ENCODE results near the gene AIP. TPM values are rescaled to one million over a fixed set of nuclear protein-coding genes. Genes with fewer than 3 reads are reported as not detected.

Gene AIP
- total RNA-seq, 1 donor from 2014 or later: 58.8 TPM

DNA sequence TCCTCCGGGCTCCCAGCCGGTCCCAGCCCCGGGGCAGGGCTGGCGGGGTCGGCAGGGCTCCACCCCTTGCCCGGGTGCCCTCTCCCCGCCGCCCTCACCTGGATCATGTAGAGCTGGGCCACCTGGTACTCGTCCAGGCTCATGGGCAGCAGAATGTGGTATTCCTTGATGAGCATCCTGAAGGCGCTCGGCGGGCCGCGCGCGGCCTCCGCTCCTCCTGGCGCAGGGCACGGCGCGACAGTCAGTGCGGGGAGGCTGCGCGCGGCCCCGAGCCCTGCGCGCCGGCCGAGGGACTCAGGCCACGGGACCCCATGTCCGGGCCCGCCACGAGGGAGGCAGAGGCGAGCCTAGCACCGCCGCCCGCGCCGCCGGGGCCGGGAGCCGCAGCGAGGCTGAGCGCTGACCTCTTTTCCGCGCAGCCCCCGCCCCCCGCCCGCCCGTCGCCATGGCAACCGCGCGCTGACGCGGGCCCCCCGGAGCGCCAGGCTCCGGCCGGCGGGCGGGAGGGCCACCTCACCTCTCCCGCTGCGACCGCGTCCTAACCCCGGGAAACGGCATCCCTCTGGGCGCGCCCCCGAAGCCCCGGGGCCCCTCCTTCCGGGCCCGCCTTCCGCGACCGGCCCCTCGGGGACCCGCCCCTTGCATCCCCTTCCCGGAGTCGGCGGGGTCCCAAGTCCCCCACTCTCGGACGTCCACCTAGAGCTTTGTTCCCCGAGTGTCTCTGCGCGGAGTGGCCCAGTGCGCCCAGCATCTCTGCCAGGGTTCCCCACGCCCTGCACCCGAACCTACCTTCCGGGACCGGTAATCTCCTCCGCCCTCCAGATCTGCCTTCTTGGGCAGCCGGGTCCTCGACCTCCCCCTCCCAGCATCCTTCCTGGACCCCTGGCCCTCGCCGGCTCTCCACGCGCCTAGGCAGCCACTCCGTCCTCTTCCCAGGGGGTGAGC is 21.5 kb downstream of the AIP start:
- H3K36me3 Mint-ChIP-seq (ENCODE audit: low read depth): peaks cover 8% of the 10 kb centered on the region
- peaks cover 46% of the 10 kb centered on the region for H3K4me1 Mint-ChIP-seq (ENCODE audit: low read depth)
- TF ChIP-seq, protein P1, sequence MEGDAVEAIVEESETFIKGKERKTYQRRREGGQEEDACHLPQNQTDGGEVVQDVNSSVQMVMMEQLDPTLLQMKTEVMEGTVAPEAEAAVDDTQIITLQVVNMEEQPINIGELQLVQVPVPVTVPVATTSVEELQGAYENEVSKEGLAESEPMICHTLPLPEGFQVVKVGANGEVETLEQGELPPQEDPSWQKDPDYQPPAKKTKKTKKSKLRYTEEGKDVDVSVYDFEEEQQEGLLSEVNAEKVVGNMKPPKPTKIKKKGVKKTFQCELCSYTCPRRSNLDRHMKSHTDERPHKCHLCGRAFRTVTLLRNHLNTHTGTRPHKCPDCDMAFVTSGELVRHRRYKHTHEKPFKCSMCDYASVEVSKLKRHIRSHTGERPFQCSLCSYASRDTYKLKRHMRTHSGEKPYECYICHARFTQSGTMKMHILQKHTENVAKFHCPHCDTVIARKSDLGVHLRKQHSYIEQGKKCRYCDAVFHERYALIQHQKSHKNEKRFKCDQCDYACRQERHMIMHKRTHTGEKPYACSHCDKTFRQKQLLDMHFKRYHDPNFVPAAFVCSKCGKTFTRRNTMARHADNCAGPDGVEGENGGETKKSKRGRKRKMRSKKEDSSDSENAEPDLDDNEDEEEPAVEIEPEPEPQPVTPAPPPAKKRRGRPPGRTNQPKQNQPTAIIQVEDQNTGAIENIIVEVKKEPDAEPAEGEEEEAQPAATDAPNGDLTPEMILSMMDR (IDR thresholded peaks at IDR 0.05): no peak
- DNase-seq (ENCODE audit: low spot score): peak; percentile 85
- no peaks in the 10 kb centered on the region for H3K27me3 Mint-ChIP-seq (ENCODE audit: low read depth)
- H3K27ac Mint-ChIP-seq (ENCODE audit: unreplicated experiment): peak overlapping the region; percentile 57
- H3K9me3 Mint-ChIP-seq (ENCODE audit: low read depth): no peaks in the 10 kb centered on the region
- H3K4me3 Mint-ChIP-seq (ENCODE audit: unreplicated experiment): peak overlapping the region; percentile 83

DNA sequence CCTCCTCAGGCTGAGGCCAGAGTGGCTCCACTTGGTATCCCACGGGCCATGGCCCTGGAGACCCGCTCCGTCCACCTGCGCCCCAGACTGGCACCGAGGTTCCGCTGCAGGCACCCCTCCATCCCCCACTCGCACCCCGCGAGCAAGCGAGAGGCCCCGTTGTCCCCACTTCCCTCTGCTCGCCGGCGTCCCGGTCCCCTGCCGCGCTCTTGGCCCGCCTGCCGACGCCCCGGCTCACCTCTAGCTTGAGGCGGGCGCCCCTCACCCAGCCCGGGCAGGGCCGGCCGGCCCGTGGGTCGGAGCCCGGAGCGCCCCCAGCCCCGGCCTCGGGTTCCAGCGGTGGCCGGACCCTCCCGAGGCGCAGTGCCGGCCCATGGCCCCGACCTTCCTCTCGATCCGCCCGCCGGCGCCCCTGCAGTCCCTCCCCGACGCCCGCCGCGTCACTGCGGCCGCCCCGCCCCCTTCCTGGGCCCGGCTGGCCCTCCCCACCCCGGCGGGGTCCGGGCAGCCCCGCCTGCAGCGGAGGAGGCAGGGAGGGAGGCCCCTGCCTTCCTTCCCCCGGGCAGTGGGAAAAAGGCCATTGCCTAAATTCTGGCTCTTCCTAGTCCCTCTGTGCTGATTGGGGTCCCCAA is 22.2 kb downstream of the AIP start, which contains the start of gene PITPNM1:
TSS of gene PITPNM1 (minus strand) at position 414 of the 632 bp plus-strand sequence. CDS start 1,183 bp downstream, outside the sequence.
- peaks cover 46% of the 10 kb centered on the region for H3K4me1 Mint-ChIP-seq (ENCODE audit: low read depth)
- H3K36me3 Mint-ChIP-seq (ENCODE audit: low read depth): peaks cover 8% of the 10 kb centered on the region
- H3K27me3 Mint-ChIP-seq (ENCODE audit: low read depth): no peaks in the 10 kb centered on the region
- H3K4me3 Mint-ChIP-seq (ENCODE audit: unreplicated experiment): peak within 1 kb of the TSS; percentile 83
- H3K27ac Mint-ChIP-seq (ENCODE audit: unreplicated experiment): peak within 1 kb of the TSS; percentile 88
- H3K9me3 Mint-ChIP-seq (ENCODE audit: low read depth): no peaks in the 10 kb centered on the region
- TF ChIP-seq, protein P1 (IDR thresholded peaks at IDR 0.05): no peak
- DNase-seq (ENCODE audit: low spot score): no peak

DNA sequence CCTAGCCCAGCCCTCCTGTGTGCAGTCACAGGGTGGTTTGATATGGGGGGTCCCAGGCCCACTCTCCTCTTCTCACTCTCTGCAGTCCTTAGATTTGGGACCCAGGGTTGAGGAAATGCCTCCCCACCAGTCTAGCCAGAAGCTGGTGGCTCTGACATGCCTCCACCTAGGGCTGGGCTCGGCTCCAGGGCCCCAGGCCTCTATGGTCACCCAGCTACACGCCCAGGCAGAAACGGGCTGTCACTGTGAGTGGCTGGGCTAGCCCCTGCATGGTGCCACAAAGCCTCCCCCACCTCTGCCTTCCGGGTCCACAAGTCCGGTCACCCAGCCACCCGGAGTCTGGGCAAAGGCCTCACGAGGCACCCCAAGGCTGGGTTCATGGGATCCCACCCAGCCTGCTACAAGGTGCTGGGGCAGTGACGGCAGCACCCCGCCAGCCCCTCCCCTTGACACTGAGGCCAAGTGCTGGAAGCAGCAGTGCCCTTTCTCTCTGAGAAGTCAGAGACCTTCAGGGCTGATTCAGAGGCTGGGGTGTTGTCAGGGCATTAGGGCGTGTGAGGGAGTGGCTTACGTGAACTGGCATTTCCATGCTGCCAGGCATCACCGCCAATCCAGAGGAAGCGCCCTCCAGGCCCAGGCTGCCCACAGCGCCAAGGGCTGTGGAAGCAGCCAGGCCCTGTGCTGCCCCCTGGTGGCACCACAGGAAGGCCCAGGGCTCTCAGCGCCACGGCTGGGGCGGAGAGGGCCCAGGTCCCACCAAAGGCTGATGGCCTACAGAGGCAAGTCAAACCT is 23.0 kb downstream of the AIP start:
- Mint-ChIP-seq H3K27me3 (ENCODE audit: low read depth) (no peaks in the 10 kb centered on the region), H3K27ac (ENCODE audit: unreplicated experiment) (peak overlapping the region; percentile 88), H3K4me3 (ENCODE audit: unreplicated experiment) (peak overlapping the region; percentile 83), H3K9me3 (ENCODE audit: low read depth) (no peaks in the 10 kb centered on the region), H3K4me1 (ENCODE audit: low read depth) (peaks cover 46% of the 10 kb centered on the region), H3K36me3 (ENCODE audit: low read depth) (peaks cover 5% of the 10 kb centered on the region)
- no peak for DNase-seq (ENCODE audit: low spot score)
- TF ChIP-seq, protein P1 (IDR thresholded peaks at IDR 0.05): peak; percentile 96

DNA sequence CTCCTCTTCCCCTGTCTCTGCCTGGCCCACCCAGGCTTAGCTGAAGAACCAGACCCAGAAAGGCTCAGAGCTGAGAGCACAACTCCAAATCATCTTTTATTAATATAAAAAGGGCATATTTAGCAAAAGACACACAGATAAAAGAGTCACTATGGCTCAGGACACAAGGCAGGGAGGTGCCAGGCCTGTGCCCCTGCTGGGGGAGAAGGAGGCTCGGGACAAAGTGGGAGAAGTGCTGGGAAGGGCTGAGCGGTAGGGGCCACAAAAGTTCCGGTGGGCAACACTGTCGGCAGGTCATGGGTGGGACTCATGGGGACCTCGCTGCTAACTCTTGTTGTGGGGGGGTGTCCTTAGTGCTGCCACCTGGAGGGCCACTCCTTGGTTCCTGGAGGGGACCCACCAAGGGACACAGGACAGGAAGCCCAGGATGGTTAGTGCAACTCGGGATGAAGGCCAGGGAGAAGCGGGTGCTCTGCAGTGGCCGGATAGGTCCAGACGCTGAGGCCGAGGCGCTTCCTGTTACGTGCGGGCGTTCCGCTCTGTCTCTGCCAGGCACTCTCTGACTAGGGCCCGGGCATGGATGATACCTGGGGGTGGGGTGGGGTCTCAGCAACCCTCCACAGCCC is 23.7 kb downstream of the AIP start:
- no peak for DNase-seq (ENCODE audit: low spot score)
- no peaks in the 10 kb centered on the region for H3K36me3 Mint-ChIP-seq (ENCODE audit: low read depth)
- H3K27me3 Mint-ChIP-seq (ENCODE audit: low read depth): no peaks in the 10 kb centered on the region
- H3K9me3 Mint-ChIP-seq (ENCODE audit: low read depth): no peaks in the 10 kb centered on the region
- peak overlapping the region; percentile 88 for H3K27ac Mint-ChIP-seq (ENCODE audit: unreplicated experiment)
- H3K4me3 Mint-ChIP-seq (ENCODE audit: unreplicated experiment): peak overlapping the region; percentile 61
- peaks cover 46% of the 10 kb centered on the region for H3K4me1 Mint-ChIP-seq (ENCODE audit: low read depth)
- TF ChIP-seq, protein P1 (IDR thresholded peaks at IDR 0.05): peak; percentile 57
